ENCODE measurements around the gene YJEFN3. TPM values are rescaled to one million over a fixed set of nuclear protein-coding genes. Genes with fewer than 3 reads are reported as not detected.

Gene YJEFN3
- total RNA-seq, 2 experiments from 2014 or later, result 7.4 to 9.9 TPM

GRCh38 chr19:19582471-19582870 is 53.8 kb downstream of the YJEFN3 start:
- no peak for ATAC-seq
- Mint-ChIP-seq H3K9me3 (ENCODE audit: low read depth) (no peaks in the 10 kb centered on the region), H3K27ac (peak overlapping the region; percentile 16), H3K36me3 (peaks cover 11% of the 10 kb centered on the region), H3K4me3 (no peak overlapping the region), H3K4me1 (peaks cover 38% of the 10 kb centered on the region), H3K27me3 (no peaks in the 10 kb centered on the region)
- CTCF ChIA-PET, result interaction anchor here (1.0 to 2.2 kb wide), 4 partner anchors 14 to 50 kb away, joined by 4 to 8 read pairs (median 7); no protein-coding TSS in a partner anchor
- no peak for DNase-seq

- peaks cover 26% of the 10 kb centered on the region for H3K36me3 Mint-ChIP-seq
- H3K27ac Mint-ChIP-seq, result no peak overlapping the region
- DNase-seq (no peak), ATAC-seq (no peak)
- H3K9me3 Mint-ChIP-seq (ENCODE audit: low read depth), result no peaks in the 10 kb centered on the region
- CTCF ChIA-PET, result interaction anchor here (0.7 to 2.2 kb wide), 6 partner anchors 15 to 52 kb away, joined by 3 to 8 read pairs (median 6); no protein-coding TSS in a partner anchor
- no peak overlapping the region for H3K4me3 Mint-ChIP-seq
- peaks cover 54% of the 10 kb centered on the region for H3K4me1 Mint-ChIP-seq
- H3K27me3 Mint-ChIP-seq, result no peaks in the 10 kb centered on the region
These were observed 55.6 kb downstream of the YJEFN3 start for GRCh38 chr19:19584356-19584755.

Other genes with a start within 250 kb of the YJEFN3 start
- gene SUGP1, start 208.4 kb upstream of the YJEFN3 start, total RNA-seq, result 10 to 100 TPM; 65.2 to 71.1 TPM
- 10 to 100 TPM; 80.6 to 82.4 TPM for gene MAU2, start 208.1 kb upstream of the YJEFN3 start, total RNA-seq
- 100 to 1,000 TPM; 159 to 161 TPM for gene GATAD2A, start 123.2 kb upstream of the YJEFN3 start, total RNA-seq
- gene TSSK6, start 13.4 kb upstream of the YJEFN3 start, total RNA-seq, result 1 to 10 TPM; 4.2 to 6.3 TPM
- 100 to 1,000 TPM; 372 to 417 TPM for gene NDUFA13, start 12.7 kb upstream of the YJEFN3 start, total RNA-seq
- under 1 TPM; 0.12 to 0.15 TPM for gene CILP2, start 9.4 kb downstream of the YJEFN3 start, total RNA-seq
- gene PBX4, start 89.8 kb downstream of the YJEFN3 start, total RNA-seq, result 10 to 100 TPM; 39.9 to 62.3 TPM
- 10 to 100 TPM; 39.4 to 46.1 TPM for gene LPAR2, start 99.3 kb downstream of the YJEFN3 start, total RNA-seq
- 100 to 1,000 TPM; 110 to 111 TPM for gene GMIP, start 114.7 kb downstream of the YJEFN3 start, total RNA-seq
- gene ATP13A1, start 134.8 kb downstream of the YJEFN3 start, total RNA-seq, result 100 to 1,000 TPM; 114 to 131 TPM
- 10 to 100 TPM; 75.0 to 93.7 TPM for gene ZNF101, start 139.9 kb downstream of the YJEFN3 start, total RNA-seq
- gene ZNF14, start 204.2 kb downstream of the YJEFN3 start, total RNA-seq, result 1 to 10 TPM; 5.6 to 6.9 TPM